Omental fat pad (tissue), 4 donors: ENCODE measurements around the gene ACACB. TPM values are rescaled to one million over a fixed set of nuclear protein-coding genes. Genes with fewer than 3 reads are reported as not detected.

Source experiments
- ATAC-seq: fragments of 150-250 bp; one replicate; pipeline ENCODE4 v1.9.1; 2016; ENCODE audit warnings: mild to moderate bottlenecking, moderate library complexity; ENCODE audit not compliant: low FRiP score
- DNase-seq: peaks from one replicate; pipeline ENCODE4 v3.0.0-alpha.2; 2019; ENCODE audit warnings: low spot score
- total RNA-seq, 4 donors: library from RNA; depleted of rRNA; stranded (reverse); fragments of >200 nt; gene quantifications; one replicate each; pipeline ENCODE4 v1.1.0, GENCODE V29; 2016
- TF ChIP-seq, protein P1 (sequence below), 3 donors: fragments of 450-650 bp; IDR thresholded peaks; one replicate each; pipeline ENCODE4 v1.5.1; 2016 to 2017; ENCODE audit warnings: antibody characterized with exemption in 3 of 3, mild to moderate bottlenecking in 3 of 3, moderate library complexity in 2 of 3

The ACACB gene
- total RNA-seq, 4 donors from 2014 or later = 727 to 1,594 (median 1,364) TPM

DNA sequence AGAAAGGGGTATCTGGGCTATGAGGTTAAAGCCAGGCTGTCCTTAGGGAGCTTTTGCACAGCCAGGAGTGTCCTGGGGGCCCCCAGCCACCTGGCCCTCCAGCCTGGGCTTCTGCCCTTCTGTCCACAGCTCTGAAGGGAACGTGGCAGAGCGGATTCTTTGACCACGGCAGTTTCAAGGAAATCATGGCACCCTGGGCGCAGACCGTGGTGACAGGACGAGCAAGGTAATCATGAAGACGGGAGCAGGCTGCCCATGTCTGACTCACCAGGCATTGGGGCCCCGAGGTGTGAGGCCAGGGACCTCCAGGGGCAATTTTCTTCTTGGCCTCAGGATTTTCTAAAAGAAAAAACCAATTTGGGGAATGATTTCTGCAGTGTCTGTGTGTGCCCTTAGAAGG is 139.6 kb downstream of the ACACB start:
- TF ChIP-seq, protein P1, sequence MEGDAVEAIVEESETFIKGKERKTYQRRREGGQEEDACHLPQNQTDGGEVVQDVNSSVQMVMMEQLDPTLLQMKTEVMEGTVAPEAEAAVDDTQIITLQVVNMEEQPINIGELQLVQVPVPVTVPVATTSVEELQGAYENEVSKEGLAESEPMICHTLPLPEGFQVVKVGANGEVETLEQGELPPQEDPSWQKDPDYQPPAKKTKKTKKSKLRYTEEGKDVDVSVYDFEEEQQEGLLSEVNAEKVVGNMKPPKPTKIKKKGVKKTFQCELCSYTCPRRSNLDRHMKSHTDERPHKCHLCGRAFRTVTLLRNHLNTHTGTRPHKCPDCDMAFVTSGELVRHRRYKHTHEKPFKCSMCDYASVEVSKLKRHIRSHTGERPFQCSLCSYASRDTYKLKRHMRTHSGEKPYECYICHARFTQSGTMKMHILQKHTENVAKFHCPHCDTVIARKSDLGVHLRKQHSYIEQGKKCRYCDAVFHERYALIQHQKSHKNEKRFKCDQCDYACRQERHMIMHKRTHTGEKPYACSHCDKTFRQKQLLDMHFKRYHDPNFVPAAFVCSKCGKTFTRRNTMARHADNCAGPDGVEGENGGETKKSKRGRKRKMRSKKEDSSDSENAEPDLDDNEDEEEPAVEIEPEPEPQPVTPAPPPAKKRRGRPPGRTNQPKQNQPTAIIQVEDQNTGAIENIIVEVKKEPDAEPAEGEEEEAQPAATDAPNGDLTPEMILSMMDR (IDR thresholded peaks at IDR 0.05) = no peak
- ATAC-seq = no peak
- no peak for DNase-seq

- no peak for DNase-seq
- ATAC-seq = no peak
- TF ChIP-seq, protein P1 (IDR thresholded peaks at IDR 0.05) = no peak
Measured at GRCh38 chr12:109258201-109258600, 141.8 kb downstream of the ACACB start.

- TF ChIP-seq, protein P1 (IDR thresholded peaks at IDR 0.05) = no peak
- no peak for ATAC-seq
- DNase-seq = no peak
Measured at GRCh38 chr12:109258607-109259544, 142.5 kb downstream of the ACACB start.

GRCh38 chr12:109259545-109259895 is 143.1 kb downstream of the ACACB start:
- ATAC-seq = no peak
- no peak for DNase-seq
- TF ChIP-seq, protein P1 (IDR thresholded peaks at IDR 0.05) = no peak

GRCh38 chr12:109261087-109261486 is 144.7 kb downstream of the ACACB start:
- ATAC-seq (no peak), DNase-seq (no peak)
- TF ChIP-seq, protein P1 (IDR thresholded peaks at IDR 0.05) = no peak

DNA sequence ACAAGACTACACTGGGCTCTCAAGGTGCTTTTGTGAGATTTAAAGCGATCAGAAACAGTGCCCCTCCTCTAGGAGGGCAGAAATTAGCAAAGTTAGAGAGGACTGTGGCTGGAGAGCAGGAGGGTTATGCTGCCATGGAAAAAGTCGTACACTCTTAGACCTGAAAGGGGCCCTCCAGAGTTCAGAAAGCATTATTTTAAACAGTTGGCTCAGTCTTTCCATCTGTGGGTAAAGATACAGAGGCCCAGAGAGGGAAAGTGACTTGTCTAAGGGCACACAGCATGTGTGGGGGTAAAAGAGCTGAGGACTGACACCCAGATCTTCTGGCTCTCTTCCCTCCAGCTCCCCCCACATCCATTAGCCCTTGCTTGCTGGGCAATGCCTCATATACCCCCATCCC is 145.6 kb downstream of the ACACB start:
- DNase-seq (no peak), ATAC-seq (no peak)
- TF ChIP-seq, protein P1 (IDR thresholded peaks at IDR 0.05) = no peak

GRCh38 chr12:109263439-109263838 is 147.1 kb downstream of the ACACB start:
- ATAC-seq = no peak
- TF ChIP-seq, protein P1 (IDR thresholded peaks at IDR 0.05) = no peak
- DNase-seq = no peak
